Adrenal gland (tissue), 12 donors: ENCODE data around the gene SLFN5. TPM values are rescaled to one million over a fixed set of nuclear protein-coding genes. Genes with fewer than 3 reads are reported as not detected.
A peak's percentile ranks its signal among the peaks of the same experiment; 100 is the strongest.

Source experiments
- DNase-seq, 7 donors: peaks; one replicate each; pipeline ENCODE4 v3.0.0-alpha.2; 2019 to 2020
- H3K27ac ChIP-seq, 5 donors: fragments of 200-600 bp; sonication (generic) in 4 of 5; 1 replicate in 3 of 5; 2 replicates in 2 of 5; pipeline versions ENCODE4 v1.5.1 to v1.8.0; 2016 to 2020; ENCODE audit warnings: mild to moderate bottlenecking in 1 of 5
- H3K27me3 ChIP-seq: fragments of 200-600 bp; 2 replicates; pipeline ENCODE4 v1.8.0; 2021
- H3K36me3 ChIP-seq, 2 donors: fragments of 200-600 bp; replicated peaks in 1 of 2; 1 replicate in 1 of 2; 2 replicates in 1 of 2; pipeline versions ENCODE4 v1.5.1 to v1.8.0; 2018 to 2022
- H3K4me1 ChIP-seq, 2 donors: fragments of 200-600 bp; replicated peaks in 1 of 2; 1 replicate in 1 of 2; 2 replicates in 1 of 2; pipeline versions ENCODE4 v1.5.1 to v1.8.0; 2018 to 2021
- H3K4me3 ChIP-seq, 4 donors: fragments of 200-600 bp; sonication (generic) in 3 of 4; one replicate each; pipeline ENCODE4 v1.5.1; 2016 to 2018
- H3K9me3 ChIP-seq, 3 donors: fragments of 200-600 bp; sonication (generic) in 1 of 3; replicated peaks in 1 of 3; 1 replicate in 2 of 3; 2 replicates in 1 of 3; pipeline versions ENCODE4 v1.5.1 to v1.8.0; 2016 to 2021
- POLR2A ChIP-seq, 2 donors: fragments of 450-650 bp; IDR thresholded peaks; one replicate each; pipeline ENCODE4 v1.6.1; 2017; ENCODE audit warnings: antibody characterized with exemption in 2 of 2, mild to moderate bottlenecking in 2 of 2, moderate library complexity in 1 of 2
- WGBS, 4 donors: extraction: QIAGEN DNeasy Blood & Tissue Kit in 2 of 4; methylation state at CpG; one replicate each; pipeline versions ENCODE4 v1.1.5 to v1.1.7; 2013 to 2017; 5-methylcytosine and 5-hydroxymethylcytosine counted together
- intact Hi-C, 2 donors: fragments of 100-400 bp; cut with DNase I; formaldehyde crosslinking; loops; one replicate each; pipeline versions ENCODE4 v1.14.1 to v1.15.0; 2022 to 2023
- polyA plus RNA-seq, 3 donors: library from polyadenylated mRNA; stranded (reverse); fragments of 200-250 nt in 2 of 3; fragments of 350-450 nt in 1 of 3; fragmentation: Illumina TruSeq in 1 of 3; extraction: RNeasy Lipid Tissue Mini Kit (QIAGEN cat#74804) in 1 of 3; gene quantifications; one replicate each; pipeline ENCODE4 v1.2.3, GENCODE V29; 2013 to 2014
- total RNA-seq, 9 donors: library from RNA; depleted of rRNA in 4 of 9; stranded (reverse); fragments of >200 nt in 4 of 9; fragments of 120-200 nt in 1 of 9; fragmentation: NEBNext Ultra II Directional in 1 of 9; extraction: Animal tissue kit (Norgen Biotek cat#: 25700) in 1 of 9; gene quantifications; one replicate each; pipeline versions ENCODE4 v1.1.0 to v1.2.4, GENCODE V29; 2013 to 2023
- TF ChIP-seq, protein P1 (sequence below), 6 experiments: fragments of 450-650 bp in 4 of 6; fragments of 200-600 bp in 2 of 6; sonication (generic) in 1 of 6; IDR thresholded peaks; 1 replicate in 5 of 6; 2 replicates in 1 of 6; pipeline versions ENCODE4 v1.5.1 to v1.8.0; 2016 to 2021; ENCODE audit warnings: antibody characterized with exemption in 6 of 6, mild to moderate bottlenecking in 2 of 6, moderate library complexity in 1 of 6
- donor health status: healthy with polysubstance abuse.
- donor health status: Bipolar disorder and iron deficiency.
- donor health status: DM: yes; HTN: yes; CAD: no.
- donor health status: DM: no; HTN: no; CAD: no.
- donor health status: DM: no; HTN: no; CAD: no.
- donor health status: DM: yes; HTN: yes; CAD: no.

The SLFN5 gene
- total and polyA plus RNA-seq, 12 donors: 3.2 to 57.8 (median 34.4) TPM

DNA sequence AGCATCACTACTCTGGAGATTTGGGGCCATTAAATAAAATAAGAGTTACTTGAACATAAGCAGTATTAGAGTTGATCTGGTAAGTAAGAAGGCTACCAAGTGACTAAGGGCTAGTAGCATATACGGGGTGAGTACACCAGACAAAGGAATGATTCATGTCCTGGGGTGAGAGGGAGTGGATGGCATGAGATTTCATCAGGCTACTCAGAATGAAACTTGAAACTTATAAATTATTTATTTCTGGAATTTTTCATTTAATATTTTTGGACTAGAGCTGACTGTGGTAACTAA lies 2.3 kb downstream of the SLFN5 start:
- DNase-seq: peak in 1 of 7 donors; percentile 24
- H3K27ac ChIP-seq: peak overlapping the region in 3 of 5 donors; percentile 96 to 97 (median 97)
- TF ChIP-seq, protein P1, sequence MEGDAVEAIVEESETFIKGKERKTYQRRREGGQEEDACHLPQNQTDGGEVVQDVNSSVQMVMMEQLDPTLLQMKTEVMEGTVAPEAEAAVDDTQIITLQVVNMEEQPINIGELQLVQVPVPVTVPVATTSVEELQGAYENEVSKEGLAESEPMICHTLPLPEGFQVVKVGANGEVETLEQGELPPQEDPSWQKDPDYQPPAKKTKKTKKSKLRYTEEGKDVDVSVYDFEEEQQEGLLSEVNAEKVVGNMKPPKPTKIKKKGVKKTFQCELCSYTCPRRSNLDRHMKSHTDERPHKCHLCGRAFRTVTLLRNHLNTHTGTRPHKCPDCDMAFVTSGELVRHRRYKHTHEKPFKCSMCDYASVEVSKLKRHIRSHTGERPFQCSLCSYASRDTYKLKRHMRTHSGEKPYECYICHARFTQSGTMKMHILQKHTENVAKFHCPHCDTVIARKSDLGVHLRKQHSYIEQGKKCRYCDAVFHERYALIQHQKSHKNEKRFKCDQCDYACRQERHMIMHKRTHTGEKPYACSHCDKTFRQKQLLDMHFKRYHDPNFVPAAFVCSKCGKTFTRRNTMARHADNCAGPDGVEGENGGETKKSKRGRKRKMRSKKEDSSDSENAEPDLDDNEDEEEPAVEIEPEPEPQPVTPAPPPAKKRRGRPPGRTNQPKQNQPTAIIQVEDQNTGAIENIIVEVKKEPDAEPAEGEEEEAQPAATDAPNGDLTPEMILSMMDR (IDR thresholded peaks at IDR 0.05): no peak
- no peak for TF ChIP-seq POLR2A (IDR thresholded peaks at IDR 0.05)
- peak overlapping the region in 1 of 4 donors; percentile 73 for H3K4me3 ChIP-seq
- H3K4me1 ChIP-seq: peaks cover 20 to 30% of the 10 kb centered on the region in 2 donors
- H3K27me3 ChIP-seq: no peaks in the 10 kb centered on the region
- no peaks in the 10 kb centered on the region for H3K36me3 ChIP-seq
- H3K9me3 ChIP-seq: no peaks in the 10 kb centered on the region
- intact Hi-C loops: loop anchor here in 1 of 2 donors (10.0 kb wide), 1 partner anchor 190 kb away; the partner anchor contains the start of gene SLFN12
- whole genome bisulfite sequencing, 4 donors: 25 to 50% (median 29%) methylated on average over 1 of the region's 1 CpG

DNA sequence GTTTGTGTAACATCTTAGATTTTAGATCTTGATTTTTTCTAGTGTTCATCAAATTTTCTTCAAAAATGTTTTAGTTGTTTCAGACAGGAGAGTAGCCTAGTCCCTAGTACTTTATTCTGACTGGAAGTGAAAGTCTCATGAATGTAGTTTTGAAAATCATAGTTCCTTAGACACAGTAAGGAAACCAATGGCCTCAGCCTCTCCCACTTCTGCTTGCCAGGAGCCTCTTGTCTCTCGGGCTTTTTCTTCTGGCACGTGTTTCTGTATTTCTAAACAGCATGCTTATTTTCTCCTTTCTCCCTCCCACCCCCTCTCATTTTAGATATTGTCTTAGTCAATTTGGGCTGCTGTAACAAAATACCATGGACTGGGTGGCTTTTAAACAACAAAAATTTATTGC lies 9.8 kb downstream of the SLFN5 start:
- WGBS, 4 donors: 21 to 54% (median 46%) methylated on average over 2 of the region's 2 CpGs
- no peak overlapping the region for H3K4me3 ChIP-seq
- DNase-seq: peak in 1 of 7 donors; percentile 21
- peaks cover 31 to 35% of the 10 kb centered on the region in 2 donors for H3K4me1 ChIP-seq
- intact Hi-C loops: no loop called here
- TF ChIP-seq, protein P1 (IDR thresholded peaks at IDR 0.05): no peak
- TF ChIP-seq POLR2A (IDR thresholded peaks at IDR 0.05): no peak
- no peaks in the 10 kb centered on the region for H3K36me3 ChIP-seq
- no peaks in the 10 kb centered on the region for H3K27me3 ChIP-seq
- H3K9me3 ChIP-seq: no peaks in the 10 kb centered on the region
- H3K27ac ChIP-seq: peak overlapping the region in 1 of 5 donors; percentile 3

DNA sequence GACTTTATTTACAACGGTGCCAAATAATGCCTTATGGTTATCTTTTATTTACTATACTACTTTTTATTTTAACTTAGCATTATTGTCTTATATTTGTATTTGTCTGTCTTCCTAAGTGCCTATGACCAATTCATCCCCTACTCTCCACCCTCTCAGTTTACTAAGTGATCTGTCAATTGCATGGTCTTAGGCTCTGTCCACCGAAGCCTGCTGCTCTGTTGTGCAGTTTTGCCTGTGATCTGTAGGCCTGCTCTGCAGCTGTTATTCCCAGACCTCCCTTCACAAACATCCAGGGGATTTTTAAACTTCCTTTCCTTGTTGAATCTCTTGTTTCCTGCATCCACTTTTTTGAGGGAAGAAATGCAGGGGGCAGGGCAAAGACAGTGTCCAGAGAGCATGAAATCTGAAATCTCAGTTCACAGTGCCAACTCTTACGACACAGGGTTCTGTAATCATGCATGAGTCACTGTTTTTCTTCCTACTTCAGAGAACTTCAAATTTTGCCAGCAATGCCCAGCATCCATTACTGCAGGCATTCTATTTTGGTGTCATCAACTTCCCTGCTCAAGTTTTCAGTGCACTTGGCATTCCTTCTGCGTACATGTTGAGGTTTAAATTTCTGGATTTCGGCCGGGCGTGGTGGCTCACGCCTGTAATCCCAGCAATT lies 11.4 kb downstream of the SLFN5 start:
- Histone ChIP-seq H3K27me3 (no peaks in the 10 kb centered on the region), H3K36me3 (peaks cover 0 to 2% of the 10 kb centered on the region in 2 donors), H3K4me3 (no peak overlapping the region), H3K4me1 (peaks cover 31 to 38% of the 10 kb centered on the region in 2 donors), H3K9me3 (no peaks in the 10 kb centered on the region), H3K27ac (peak overlapping the region; percentile 47 to 84 (median 78))
- TF ChIP-seq, protein P1 (IDR thresholded peaks at IDR 0.05): no peak
- no peak for TF ChIP-seq POLR2A (IDR thresholded peaks at IDR 0.05)
- WGBS, 4 donors: 13 to 35% (median 29%) methylated on average over 8 of the region's 8 CpGs
- DNase-seq: peak; percentile 74 to 93 (median 91)
- intact Hi-C loops: no loop called here

DNA sequence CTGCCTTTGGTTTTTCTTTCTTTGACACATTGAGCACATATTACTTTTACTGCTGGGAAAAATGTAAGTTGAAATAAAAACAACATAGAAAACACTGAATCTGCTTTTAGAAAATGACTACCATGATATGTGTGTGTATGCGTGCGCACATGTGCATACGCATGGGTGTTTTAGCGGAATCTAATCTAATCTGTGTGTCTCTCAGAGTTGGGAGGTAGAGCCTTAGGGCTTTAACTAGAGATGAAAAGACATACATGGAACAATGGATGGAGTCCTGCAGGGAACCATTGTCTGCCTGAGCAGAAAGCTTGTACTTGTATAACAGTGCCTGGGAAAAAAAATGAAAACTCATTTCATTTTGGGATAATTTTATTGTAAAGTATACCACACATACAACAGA lies 12.4 kb downstream of the SLFN5 start:
- Histone ChIP-seq H3K36me3 (peaks cover 0 to 7% of the 10 kb centered on the region in 2 donors), H3K4me1 (peaks cover 31 to 38% of the 10 kb centered on the region in 2 donors), H3K9me3 (no peaks in the 10 kb centered on the region), H3K4me3 (no peak overlapping the region), H3K27ac (peak overlapping the region in 1 of 5 donors; percentile 27), H3K27me3 (no peaks in the 10 kb centered on the region)
- 91 to 96% (median 94%) methylated on average over 4 of the region's 4 CpGs for WGBS, 4 donors
- no peak for DNase-seq
- intact Hi-C loops: no loop called here
- no peak for TF ChIP-seq POLR2A (IDR thresholded peaks at IDR 0.05)
- TF ChIP-seq, protein P1 (IDR thresholded peaks at IDR 0.05): no peak
